Amniotic stem cell (primary cell): ENCODE measurements around the gene SCYGR4.
A peak's percentile ranks its signal among the peaks of the same experiment; 100 is the strongest.

ENCODE experiments used
- DNase-seq: peaks from one replicate; lab custom pipeline; 2025; lab: John Stamatoyannopoulos, UW

Gene SCYGR4

GRCh38 chr2:227614246-227614645, 3.1 kb upstream of the SCYGR4 start:
- no peak for DNase-seq

- no peak for DNase-seq
These were observed 2.6 kb upstream of the SCYGR4 start, which contains the start of gene SCYGR3 for GRCh38 chr2:227614740-227615139. Gene SCYGR3 (minus strand): TSS chr2:227614840. CDS start chr2:227614840, 0 bp downstream.

- DNase-seq, result no peak
These were observed 2.1 kb upstream of the SCYGR4 start for GRCh38 chr2:227615181-227615580.

GRCh38 chr2:227615906-227616305, 1.4 kb upstream of the SCYGR4 start:
- no peak for DNase-seq

GRCh38 chr2:227616631-227617030, 667 bp upstream of the SCYGR4 start:
- DNase-seq, result no peak

- peak; percentile 7 for DNase-seq
These were observed 5.9 kb downstream of the SCYGR4 start for GRCh38 chr2:227623226-227623625.

DNA sequence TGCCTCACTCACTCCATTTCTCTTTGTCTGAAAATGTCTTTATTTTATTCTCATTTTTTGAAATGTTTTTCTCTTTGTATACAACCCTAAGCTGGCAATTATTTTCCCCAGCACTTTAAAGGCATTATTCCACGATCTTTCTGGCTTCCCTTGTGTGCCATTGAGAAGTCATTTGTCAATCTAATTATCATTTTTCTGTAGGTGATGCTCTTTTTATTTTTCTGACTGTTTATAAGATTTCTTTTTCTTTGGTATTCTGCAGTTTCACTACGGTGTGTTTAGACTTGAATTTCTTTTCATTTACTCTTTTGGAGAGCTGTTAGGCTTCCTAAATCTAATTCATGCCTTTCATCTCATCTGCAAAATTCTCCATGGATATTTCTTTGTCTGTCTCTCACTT, 8.1 kb downstream of the SCYGR4 start:
- no peak for DNase-seq

GRCh38 chr2:227626580-227627151, 9.4 kb downstream of the SCYGR4 start:
- no peak for DNase-seq

GRCh38 chr2:227627769-227628168, 10.5 kb downstream of the SCYGR4 start:
- DNase-seq, result no peak

DNA sequence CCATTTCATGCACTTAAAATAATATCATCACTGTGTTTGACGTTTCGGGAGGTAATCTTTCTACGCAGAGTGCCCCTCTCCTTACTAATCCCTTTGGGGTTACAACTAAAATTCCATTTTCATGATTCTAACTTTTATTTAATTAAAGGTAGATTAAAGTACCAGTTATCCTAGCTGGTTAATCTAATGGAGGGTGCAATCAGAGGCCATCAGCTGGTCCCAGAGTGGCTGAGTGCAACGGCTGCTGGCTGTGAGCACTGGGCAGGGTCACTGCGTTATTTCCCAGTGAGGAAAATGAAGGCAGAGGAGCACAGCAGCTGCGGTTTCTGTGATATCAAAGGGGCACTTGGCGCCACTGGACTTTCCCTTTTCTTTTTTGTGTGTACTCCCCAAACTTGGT, 12.1 kb downstream of the SCYGR4 start:
- DNase-seq, result no peak

DNA sequence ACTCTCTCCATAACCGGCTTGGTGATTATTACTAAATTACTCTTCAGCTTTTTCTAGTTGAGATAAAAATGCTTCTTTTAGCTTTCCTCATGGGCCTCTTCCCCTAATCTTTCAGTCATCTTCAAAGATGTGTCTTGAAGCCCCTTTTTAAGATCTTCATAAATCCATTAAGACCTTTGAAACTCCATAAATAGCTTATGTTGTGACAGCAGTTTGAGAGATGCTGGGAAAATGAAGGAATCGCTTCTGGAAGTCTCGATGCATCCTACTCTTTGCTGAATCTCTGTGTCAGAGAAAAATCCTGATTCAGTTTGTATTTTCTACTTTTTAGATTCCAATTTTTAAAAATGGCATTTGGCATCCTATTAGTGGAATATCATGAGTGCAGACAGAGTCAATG, 13.0 kb downstream of the SCYGR4 start:
- no peak for DNase-seq

DNA sequence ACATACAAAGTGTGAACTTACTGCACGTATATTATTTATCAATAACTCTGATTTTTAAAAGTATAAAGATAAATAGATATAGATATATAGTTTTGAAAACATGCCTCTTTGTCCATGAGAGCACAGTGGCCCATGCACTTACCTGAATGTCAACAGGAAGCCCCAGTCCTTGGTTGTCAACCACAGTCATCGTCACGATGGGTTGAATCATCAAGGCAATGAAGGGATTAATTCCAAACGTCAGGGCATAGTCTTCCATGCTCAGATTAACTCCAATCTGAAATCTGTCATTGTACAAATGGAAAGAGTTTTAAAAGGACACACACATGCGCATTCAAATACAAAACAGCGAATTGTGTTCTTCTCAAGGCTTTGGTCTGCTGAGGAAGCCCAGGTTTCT, 15.5 kb downstream of the SCYGR4 start:
- no peak for DNase-seq

- no peak for DNase-seq
These were observed 16.9 kb downstream of the SCYGR4 start for GRCh38 chr2:227634201-227634600.

DNA sequence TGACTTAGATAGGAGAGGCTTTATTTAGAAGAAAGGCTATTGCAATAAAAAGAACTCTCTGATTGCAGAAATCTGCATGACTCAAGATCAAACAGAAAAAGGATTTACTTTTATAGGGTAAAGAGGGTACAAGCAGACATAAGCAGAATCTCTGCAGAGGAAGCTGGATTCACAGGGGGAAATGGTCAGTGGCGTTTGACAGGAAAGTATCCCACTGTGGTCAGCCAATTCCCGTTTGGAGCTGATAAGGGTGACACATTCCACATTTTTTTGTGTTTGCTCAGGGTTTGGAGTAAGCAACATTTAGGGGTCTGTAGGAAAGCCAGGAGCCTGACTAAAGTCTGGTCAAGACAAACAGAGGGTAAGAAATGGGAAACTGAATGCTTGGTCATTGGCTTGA, 25.4 kb downstream of the SCYGR4 start:
- DNase-seq, result no peak

DNA sequence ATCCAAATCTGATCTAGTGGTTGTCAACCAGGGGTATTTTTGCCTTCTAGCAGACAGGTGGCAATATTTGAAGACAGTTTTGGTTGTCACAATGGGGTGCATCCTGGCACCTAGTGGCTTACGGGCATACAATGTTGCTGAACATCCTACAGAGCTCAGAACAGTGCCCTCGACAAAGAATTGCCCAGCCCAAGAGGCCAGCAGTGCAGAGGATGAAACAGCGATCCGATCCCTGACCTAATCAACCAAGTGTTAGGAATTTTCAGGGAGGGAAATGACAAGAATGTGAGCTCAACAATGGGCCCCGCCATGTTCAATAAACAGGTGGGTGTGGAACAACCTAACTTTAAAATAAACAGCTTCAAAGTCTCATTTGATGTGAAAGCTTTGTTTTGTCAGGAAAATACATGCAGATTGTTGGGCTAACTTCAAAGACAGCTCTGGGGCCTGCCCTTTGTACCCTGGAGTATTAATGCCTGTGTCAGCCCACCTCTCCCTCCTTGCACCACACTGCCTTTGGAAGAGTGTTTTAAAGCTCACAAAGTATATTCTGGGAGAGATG, 26.8 kb downstream of the SCYGR4 start:
- DNase-seq, result no peak

DNA sequence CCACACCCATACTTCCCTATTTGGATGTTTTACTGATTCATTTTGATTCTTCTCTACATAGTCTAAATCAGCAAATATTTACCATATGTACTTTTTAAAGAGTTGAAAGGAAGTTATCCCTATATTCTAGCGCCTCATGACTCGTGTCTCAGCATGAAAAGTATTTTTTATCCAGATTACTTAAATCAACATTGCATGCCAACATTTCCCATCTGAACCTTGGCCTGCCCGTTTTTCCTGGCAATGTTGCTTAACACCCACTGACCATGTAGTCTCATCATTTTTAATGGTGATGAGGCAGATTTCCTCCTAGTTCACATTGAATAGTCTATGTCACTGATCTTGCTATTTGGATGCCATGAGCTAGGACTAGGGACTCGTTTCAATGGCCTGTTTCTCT, 36.1 kb downstream of the SCYGR4 start:
- DNase-seq, result no peak

- DNase-seq, result no peak
These were observed 37.1 kb downstream of the SCYGR4 start for GRCh38 chr2:227654426-227654825.

GRCh38 chr2:227655454-227655853, 38.2 kb downstream of the SCYGR4 start:
- peak; percentile 66 for DNase-seq

DNA sequence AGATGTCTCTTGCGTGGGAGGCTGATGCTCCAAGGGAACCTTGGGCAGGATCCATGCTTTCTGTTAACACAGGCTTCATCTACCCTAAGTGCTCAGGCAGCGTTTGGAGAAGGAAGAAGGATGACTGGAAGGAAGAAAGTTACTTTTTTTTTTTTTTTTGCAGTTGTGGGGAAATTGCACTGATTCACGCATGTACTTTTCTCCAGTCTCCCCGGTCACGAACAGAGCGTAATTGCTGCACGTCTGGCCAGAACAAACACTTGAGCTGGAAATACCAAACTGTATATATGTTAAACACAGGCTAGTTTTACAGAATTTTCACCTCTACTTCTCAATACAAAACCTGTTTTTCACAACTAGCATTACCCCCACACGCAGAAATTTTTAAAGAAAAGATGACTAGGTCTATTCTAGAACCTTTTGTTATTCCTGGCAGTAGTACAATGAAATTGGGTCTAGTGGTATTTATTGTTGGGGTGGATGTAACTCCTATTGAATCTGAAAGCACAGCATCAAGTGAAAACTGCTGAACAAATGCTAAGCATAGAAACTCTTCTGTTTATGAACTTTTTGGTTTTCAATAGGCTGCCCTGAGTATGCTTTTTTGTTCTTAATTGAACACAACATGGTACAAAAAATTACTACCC, 40.0 kb downstream of the SCYGR4 start:
- DNase-seq, result no peak

- DNase-seq, result no peak
These were observed 43.8 kb downstream of the SCYGR4 start for GRCh38 chr2:227661025-227661649.

DNA sequence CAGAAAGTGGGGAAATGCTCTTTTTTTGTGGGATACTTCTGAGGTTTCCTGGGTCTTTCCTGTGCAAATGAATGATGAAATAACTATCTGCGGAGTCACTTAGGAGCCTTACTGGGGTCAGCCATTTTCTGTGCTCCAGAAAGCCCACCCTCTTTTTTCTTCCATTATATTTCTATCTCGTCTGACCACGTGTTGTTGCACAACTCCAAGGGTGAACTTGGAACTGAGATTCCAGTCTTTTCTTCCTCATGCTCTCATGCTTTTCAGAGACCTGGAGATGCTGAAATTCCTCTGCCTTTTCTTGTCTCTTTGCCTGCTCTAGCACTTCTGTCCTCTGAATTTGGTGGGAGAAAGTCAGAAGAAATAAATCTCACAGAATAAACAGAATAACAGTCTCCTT, 44.5 kb downstream of the SCYGR4 start:
- DNase-seq, result no peak

DNA sequence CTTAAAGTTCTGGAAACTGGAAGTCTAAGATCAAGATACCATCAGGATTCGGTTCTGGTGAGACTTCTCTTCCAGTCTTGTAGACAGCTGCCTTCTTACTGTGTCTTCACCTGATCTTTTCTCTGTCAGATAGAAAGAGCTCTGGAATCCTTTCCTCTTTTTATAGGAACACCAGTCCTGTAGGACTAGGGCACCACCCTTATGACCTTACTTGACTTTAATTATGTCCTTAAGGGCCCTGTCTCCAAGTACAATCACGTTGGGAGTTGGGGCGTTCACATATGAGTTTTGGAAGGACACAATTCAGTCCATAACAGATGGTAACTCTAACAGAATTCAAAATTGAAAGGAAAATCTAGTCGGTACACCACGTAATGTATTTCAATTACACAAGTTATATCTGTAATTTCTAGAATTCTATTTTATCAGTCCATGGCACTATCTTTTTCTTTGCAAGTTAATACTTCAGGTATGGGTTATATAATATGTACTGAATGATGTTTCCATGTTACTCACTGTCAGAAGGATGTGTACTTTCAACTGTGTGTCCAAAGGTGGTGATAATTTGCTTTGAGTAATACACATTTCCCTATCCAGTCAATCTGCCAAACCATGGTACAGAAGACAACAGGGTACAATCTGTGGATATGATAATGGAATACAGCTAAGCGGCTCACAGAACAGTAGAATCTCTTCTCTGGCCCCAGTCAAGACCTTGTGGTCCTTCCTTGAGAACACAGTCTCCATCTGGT, 48.1 kb downstream of the SCYGR4 start:
- DNase-seq, result no peak
